OCI-LY3 (cell line): Measurements from ENCODE around the gene GABRG3.

Experiments
- CTCF ChIP-seq: fragments of 200-600, 300-600 bp; sonication (generic); IDR thresholded peaks from 2 replicates; pipeline ENCODE4 v1.5.1; 2014; ENCODE audit warnings: antibody characterized with exemption, low read length, low read depth
- EZH2phosphoT487 ChIP-seq: fragments of 200-600 bp; shearing (Covaris generic); IDR thresholded peaks from 2 replicates; pipeline ENCODE4 v1.6.1; 2018; ENCODE audit warnings: antibody characterized with exemption, mixed run types, low read depth

- no peak for TF ChIP-seq CTCF
- no peak for TF ChIP-seq EZH2phosphoT487
These were observed 370.9 kb downstream of the GABRG3 start for GRCh38 chr15:27341780-27342343.
